Activated naive CD4-positive, alpha-beta T cell (primary cell): ENCODE results near the gene ERCC5.
A peak's percentile ranks its signal among the peaks of the same experiment; 100 is the strongest.

Experiments
- DNase-seq, 4 experiments: peaks; one replicate each; lab custom pipeline; 2025; lab: John Stamatoyannopoulos, UW

ERCC5 gene

DNA sequence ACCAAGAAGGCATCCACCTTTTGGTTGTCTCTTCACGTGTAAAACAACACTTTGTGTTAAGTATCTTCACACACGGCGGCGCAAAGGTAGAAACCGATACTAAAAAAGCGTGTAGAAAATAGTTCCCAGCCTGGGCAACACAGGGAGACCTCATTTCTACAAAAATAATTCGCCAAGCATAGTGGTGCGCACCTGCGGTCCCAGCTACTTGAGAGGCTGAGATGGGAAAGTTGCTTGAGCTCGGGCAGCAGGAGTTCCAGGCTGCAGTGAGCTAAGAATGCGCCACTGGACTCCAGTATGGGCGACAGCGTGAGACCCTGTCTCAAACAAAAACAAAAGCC lies 573 bp upstream of the ERCC5 start:
- no peak for DNase-seq

DNA sequence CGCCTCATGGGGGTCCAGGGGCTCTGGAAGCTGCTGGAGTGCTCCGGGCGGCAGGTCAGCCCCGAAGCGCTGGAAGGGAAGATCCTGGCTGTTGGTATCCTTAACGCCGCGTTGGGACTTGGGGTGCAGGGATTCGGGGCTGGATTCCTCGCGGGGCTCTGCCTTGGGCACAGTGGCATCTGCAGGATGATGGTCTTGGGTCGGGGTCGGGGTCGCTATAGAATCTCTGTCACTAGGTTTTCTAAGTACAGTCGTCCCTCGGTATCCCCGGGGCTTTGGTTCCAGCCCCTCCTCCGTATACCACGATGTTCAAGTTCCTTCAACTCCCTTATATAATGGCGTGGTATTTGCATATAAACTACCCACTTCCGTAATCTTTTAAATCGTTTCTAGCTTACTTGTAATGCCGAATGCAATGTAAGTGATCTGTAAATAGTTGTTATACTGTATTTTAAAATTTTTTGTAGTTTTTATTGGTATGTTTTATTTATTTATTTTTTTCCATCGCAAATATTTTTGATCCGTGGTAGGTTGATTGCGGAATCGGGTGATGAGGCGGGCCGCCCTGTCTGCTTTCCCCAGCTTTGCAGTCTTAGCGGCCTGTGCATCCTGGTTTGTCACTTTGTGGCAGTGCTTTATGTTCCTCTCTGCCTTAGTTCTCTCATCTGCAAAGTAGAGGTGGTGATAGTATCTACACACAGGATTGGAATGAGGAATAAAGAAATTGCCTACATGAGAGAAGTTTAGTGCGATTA lies 606 bp downstream of the ERCC5 start:
- DNase-seq: peak; percentile 4 to 35 (median 20)

DNA sequence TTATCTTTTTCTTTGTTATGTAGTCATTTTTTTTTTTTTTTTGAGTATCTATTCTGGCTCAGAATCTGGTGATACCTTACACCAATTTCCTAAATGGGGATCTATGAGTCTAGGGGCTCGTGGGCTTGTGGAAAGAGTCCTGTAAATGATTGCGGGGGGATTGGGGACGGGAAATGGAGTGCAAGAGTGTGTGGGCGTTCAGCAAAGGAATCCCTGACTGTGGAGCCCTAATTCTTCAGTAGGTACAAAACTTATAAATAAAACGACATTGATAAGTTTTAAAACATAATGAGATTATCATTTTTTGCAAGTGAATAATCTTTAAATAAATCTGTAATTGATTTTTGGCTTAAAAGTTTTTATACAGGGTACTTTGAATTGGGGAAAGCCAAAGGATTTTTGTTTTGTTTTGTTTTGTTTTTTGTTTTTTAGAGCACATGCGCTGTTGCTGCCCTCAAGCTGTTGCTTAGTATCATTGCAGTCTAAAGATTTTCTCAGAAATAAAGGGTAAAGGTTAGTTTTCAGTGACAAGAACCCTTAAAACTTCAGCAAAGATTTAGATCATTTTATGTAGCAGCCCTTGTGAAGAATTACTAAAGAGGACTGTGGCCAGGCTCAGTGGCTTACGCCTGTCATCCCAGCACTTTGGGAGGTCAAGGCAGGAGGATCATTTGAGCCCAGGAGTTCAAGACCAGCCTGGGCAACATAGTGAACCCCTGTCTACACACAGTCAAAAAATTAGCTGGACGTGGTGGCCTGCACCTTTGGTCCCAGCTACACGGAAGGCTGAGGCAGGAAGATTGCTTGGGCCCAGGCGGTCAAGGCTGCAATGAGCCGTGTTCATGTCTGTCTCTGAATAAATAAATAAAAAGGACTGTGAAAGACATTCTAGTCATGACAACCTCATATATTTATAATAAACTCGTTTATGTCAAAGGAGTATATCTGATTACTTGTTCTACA lies 1.7 kb downstream of the ERCC5 start:
- no peak for DNase-seq

DNA sequence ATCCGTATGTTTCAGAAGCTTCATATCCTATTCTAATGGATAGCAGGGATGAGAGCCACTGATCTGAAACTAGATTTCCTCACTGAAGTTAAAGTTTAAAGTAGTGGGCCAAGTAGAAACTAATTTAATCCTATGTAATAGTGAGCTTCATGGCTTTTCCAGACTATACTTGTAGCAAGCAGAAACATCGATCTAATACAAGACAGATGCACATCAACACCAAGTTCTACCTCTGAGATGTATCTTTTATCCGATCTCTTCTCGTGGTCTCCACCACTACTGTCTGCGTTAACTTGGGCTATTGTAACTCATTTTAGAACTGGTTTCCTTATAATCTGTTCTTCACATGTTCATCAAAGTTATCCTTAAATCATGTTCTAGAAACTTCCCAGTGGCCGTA lies 3.1 kb downstream of the ERCC5 start:
- no peak for DNase-seq

DNA sequence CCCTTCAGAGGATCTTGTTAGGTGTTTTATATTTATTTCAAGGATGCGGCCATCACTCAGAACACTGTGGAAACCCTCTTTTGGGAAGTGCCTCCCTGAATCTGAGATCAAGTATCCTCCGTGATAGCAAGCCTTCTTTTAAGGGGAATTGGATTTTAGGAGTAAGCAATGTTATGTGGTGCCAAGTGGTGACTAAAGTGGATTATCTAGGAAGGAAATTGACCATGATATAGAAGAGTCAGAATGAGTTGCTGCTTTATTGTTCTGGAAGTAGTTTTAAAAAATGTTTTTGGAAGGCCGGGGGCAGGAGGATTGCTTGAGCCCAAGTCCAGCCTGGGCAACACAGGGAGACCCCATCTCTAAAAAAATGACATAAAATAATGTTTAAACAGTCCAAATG lies 6.7 kb downstream of the ERCC5 start:
- DNase-seq: no peak

DNA sequence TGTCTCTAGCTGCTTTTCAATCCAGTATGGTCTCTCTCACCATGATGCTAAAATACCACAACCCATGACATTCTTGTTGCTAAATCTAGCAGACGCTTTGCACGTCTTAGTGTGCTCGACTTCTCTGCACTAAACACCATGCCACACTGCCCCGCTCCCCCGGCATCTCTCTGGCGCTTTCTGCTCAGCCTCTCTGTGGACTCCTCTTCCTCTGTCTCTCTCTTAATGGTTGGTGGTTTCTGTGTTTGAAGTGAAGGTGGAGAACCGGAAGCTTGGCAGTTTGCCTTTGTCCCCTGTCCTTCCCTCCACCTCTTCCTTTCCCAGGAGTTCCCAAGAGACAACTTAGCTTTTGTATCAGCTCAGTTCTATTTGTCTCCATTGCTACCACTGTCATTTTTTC lies 8.8 kb downstream of the ERCC5 start:
- no peak for DNase-seq

DNA sequence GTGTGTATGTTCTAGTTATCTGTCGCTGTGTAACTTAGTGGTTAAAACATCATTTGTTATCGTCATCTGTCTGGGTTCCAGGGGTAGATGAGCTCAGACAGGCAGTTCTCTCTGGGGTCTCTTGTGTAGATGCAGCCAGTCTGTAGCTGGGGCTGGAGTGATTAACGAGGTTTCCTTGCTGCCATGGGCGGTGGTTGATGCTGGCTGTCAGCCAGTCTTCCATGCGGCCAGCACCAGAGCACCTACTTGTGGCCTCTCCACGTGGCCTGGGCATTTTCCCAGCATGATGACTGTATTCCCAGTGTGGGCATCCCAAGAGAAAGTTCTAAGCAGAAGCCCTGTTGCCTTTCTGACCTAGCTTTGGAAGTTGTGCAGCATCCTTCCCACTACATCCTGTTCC lies 10.7 kb downstream of the ERCC5 start:
- no peak for DNase-seq

DNA sequence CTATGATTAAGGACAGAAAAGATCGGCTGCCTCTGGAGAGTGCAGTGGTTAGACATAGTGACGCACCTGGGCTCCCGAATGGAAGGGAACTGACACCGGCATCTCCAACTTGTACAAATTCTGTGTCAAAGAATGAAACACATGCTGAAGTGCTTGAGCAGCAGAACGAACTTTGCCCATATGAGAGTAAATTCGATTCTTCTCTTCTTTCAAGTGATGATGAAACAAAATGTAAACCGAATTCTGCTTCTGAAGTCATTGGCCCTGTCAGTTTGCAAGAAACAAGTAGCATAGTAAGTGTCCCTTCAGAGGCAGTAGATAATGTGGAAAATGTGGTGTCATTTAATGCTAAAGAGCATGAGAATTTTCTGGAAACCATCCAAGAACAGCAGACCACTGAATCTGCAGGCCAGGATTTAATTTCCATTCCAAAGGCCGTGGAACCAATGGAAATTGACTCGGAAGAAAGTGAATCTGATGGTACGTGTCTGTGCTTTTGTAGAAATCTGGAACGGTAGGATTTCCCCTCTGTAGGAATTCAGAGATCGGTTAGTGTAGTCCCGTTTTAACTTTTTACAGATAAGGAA lies 16.9 kb downstream of the ERCC5 start:
- DNase-seq: no peak

DNA sequence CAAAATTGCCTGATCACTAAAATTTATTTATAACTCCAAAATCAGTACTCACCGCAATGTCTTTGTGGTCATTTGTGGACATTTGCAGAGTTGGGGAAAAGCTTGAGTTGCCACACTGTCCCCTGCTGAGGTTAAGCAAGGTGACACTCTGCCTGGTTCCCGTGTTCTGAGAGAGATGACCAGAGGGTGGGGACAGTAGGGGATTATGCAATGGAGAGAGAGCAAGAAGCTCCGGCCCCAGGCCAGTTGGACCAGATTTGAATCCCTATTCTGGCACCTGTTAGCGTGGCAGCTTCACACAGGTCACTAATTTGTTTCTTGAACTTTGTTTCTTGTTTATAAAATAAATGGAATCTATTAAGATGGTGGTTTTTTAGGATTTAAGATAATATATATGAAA lies 17.8 kb downstream of the ERCC5 start:
- no peak for DNase-seq

DNA sequence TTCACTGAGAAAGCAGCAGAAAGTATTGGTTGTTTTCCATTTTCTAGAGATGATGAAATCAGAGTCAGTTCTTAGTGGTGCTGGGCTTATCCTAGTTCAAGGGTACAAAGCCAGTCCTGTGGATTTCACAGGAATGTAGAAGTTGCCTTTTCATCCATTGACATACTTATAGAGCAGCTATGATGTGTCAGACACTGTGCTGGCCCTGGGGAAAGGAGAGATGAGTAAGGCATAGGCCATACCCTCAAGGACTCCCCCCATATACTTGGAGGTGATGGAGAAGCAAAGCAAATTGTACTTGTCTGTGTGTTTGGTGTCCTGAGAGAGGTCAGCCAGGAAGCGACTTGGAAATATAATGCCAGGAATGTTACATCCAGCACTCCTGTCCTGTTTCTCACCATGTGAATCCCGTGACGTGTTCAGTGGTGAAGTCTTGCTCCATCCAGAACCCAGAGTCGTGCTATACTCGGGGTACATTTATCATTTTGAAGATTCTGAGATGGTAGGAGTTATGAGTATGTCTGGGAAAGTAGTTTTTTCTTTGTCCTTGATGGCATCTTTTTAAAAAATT lies 22.6 kb downstream of the ERCC5 start:
- DNase-seq: no peak

DNA sequence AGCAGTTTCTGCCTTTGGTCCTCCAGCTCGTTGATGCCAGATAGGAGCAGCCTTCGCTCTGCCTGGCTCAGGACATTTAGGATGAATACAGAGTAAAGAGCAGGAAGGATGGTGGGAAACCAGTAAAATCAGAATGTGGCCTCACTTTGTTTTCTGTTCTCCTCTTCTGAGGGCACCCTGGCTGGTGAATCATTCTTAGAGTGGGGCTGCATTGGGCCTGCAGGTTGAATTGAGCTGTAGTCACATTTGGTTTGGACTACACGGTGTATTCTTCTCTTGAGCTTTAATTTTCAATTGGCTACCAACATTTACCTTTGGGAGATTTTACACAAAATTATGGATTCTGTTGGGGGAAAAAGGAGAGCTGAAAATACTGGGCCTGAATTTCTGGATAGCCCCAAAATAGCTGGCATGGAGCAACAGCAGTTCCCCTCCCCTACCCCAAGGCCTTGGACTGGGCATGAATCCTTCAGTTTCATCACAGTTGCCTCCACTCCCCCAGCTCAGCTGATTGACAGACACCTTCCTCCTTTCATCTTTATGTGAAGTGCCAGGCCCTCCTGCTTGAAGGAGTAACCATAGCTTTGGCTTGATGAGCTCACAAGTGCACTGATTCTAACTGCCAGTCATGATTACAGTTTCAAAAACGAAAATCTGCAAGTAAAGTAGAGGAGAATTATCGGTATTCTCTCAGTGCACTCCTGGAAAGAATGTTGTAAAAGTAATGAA lies 24.3 kb downstream of the ERCC5 start:
- DNase-seq: no peak

DNA sequence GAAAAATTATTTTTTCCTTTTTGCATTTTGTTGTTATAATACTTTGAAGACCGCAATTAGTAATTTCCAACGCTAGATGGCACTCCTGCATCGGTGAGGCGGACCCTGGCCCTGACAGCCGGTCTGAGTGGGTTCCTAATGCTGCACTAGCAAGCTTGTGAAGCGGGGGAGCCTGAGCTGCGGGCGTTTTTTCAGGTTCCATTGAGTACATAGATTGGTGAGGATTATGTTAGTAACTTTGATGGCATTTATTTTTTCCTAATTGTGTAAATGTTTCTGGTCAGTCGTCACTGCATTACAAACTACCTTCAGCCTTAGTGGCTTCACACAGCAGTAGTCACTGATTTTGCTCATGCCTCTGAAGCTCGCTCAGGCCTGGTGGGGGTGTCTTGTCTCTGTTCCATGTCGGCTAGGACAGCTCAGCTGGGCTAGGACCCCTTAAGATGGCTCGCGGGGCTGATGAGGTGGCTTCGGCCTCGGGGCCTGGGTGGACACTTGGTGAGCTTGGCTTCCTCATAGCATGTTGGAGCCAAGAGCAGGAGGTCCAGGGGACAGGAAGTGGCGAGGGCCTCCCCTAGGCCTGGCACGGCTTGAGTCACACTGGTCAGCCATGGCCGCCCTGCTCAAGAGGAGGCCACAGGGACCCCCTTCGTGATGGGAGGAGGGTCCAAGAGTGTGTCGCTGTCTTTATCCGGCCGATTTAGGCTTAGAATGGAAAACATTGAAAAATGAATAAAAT lies 25.0 kb downstream of the ERCC5 start:
- DNase-seq: peak in 2 of 4 experiments; percentile 13 to 20

DNA sequence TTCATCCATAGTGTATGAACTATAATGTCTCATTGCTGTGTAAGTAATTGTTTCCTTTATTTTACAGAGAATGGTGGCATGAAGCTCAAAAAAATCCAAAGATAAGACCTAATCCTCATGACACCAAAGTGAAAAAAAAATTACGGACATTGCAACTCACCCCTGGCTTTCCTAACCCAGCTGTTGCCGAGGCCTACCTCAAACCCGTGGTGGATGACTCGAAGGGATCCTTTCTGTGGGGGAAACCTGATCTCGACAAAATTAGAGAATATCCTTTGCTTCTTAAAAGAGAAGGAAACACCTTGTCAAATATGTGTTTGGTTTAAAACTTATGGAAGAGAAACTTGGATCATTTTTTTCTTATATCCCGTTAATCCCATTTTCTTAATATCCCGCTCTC lies 26.3 kb downstream of the ERCC5 start:
- no peak for DNase-seq

DNA sequence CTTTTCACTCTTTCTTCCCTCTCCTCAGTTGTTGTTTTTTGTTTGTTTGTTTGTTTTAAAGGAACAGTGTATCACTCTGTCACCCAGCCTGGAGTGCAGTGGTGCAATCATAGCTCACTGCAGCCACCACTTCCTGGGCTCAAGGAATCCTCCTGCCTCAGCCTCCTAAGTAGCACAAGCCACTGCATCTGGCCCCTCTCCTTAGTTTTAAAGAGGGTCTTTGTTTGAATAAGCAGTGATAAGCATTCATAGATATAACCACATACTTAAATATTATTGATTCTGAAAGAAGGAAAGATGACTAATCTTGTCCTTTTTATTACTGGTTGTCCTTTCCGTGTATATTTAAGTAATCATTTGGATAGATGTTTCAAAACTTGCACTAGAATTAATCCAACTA lies 26.7 kb downstream of the ERCC5 start:
- DNase-seq: no peak

DNA sequence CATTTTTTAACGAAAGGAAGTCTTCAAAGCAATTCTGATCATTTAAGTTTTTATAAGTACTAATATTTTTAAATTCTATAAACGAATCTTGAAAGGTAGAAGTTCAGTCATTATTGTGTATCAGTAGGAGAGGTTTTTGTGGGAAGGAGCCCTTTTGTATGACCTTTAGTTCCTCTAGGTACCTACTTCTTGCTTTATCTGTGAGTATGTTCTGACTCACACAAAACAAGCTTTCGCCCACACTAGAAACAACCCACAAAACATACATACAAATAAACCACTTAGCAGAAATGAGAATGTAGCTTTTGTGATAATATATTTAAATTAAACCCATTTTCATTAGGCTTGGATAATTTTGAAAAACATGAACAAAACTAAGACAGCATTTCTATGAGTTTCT lies 27.8 kb downstream of the ERCC5 start:
- DNase-seq: no peak

DNA sequence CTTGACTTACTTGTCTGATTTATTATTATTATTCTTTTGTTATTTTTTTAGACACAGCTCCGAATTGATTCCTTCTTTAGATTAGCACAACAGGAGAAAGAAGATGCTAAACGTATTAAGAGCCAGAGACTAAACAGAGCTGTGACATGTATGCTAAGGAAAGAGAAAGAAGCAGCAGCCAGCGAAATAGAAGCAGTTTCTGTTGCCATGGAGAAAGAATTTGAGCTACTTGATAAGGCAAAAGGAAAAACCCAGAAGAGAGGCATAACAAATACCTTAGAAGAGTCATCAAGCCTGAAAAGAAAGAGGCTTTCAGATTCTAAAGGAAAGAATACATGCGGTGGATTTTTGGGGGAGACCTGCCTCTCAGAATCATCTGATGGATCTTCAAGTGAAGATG lies 29.4 kb downstream of the ERCC5 start:
- no peak for DNase-seq

DNA sequence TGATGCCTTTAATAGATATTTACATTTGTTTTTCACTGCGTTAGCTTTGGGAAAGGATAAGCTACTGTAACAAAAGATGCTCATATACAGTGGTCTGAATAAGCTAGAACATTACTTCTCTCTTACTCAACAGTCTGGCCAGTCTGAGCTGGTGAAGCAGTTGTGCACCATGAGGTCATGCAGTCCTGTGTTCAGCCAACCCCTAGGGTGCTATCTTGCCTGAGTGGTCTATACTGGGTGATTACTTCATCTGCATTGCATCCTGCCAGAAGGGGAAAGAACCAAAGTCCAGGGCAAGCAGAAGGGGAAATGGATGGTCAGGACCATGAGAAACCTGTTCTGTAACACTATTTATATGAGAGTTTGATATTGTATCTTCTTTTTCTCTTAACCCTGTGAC lies 31.5 kb downstream of the ERCC5 start:
- no peak for DNase-seq

DNA sequence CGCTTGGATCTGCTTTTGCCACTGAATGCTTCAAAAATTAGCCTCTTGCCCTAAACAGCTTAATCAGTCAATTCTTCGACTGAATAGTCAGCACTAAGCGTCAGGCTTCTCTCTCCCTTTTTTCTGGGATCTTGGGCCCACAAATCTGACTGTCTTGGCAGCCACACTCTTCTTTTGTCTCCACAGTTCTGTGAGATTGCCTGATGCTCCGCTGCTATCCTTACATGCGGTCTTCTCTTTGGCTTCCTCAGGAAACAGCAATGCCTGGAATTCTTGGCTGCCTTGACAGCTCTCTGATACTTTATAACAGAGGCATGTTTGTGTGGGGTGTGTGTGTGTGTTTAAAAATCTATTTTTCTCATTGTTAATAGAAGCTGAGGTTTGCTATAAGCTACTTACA lies 32.6 kb downstream of the ERCC5 start:
- no peak for DNase-seq

DNA sequence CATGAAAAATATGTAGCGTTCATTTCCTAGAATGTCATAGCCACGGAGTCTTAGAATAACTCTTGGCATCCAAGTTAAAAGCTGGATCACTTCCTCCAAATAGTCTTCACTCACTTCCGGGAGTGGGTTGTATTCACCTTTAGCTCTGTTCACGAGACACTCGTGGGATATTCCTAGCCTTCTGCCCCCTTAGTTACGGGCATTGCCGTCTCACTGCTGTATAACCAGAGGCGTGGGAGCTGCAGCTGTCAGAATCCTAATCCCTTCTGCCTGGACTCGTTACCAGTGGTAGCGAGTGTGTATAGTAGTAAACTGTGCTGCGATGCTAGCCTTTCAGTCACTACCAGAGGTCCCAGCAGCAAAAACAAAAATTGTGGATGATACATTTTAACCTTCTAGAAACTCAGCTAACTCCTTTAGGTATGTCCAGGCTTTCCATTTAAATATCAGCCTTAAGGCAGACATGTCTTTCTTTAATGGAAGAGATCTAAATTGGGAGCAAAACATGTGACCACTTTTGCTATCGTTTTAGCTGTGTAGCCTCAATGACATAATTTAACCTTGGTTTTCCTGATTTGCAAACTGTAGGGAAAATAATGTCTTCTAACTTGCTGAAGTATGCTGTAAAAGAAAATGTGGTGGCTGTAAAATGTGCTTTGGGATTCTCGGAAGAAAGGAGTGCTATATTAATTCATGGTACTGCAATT lies 34.1 kb downstream of the ERCC5 start:
- DNase-seq: no peak

DNA sequence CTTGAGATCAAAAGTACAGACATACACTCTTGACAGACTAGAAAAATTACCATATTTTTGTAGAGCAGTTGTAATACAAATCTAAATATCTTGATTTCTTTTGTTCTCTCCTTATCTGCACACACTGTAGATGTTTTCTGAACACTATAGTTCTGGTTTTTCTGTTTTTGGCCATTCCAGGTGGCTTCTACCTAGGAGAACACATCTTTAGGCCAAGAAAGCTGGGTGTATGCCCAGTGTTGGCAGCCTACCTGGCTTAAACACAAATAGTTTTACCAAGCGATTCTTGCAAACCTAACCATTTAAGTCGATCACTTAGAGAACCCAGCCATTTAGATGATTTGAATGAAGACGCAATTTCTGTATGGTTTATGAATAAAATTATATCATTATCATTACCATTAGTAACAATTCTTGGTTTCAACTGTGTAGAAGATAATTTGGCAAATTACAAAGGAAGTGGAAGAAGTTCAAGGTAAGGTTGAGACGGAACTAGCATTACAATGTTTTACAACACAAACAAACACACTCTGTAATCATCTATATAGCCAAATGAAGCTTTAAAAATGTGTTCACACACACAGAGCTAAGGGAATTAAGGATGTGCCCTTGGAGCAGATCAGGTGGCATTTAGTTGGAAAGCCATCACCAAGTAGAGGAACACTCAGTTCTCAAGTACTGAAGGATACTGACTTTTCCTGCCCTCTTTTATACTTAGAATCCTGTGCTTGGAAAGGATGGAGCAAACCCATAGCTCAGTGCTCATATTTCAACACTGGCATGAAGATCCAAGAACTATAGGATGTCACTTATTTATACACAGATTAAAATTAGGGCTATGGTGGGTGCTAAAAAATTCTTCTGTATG lies 36.2 kb downstream of the ERCC5 start:
- no peak for DNase-seq
